ENCODE data around the gene UNC45A. TPM values are rescaled to one million over a fixed set of nuclear protein-coding genes. Genes with fewer than 3 reads are reported as not detected.

UNC45A gene
- total RNA-seq, result 10 to 100 TPM; 39.0 to 58.1 (median 51.5) TPM
- total RNA-seq (2013), result 41.2 TPM

- H3K27ac ChIP-seq (ENCODE audit: low read length), result peak within 1 kb of the TSS; percentile 69
- peak within 1 kb of the TSS; percentile 89 to 91 for H3K27ac Mint-ChIP-seq
- H3K4me3 Mint-ChIP-seq, result peak within 1 kb of the TSS; percentile 93
- TF ChIP-seq CTCF (IDR thresholded peaks at IDR 0.05), result no peak
- H3K9me3 ChIP-seq (ENCODE audit: control insufficient read depth, insufficient read depth, low read length), result no peaks in the 10 kb centered on the region
- intact Hi-C loops (cut with micrococcal nuclease), result loop anchor here (2.0 kb wide), 3 partner anchors 20 to 286 kb away; partner anchors contain the start of genes BLM and RCCD1
- H3K27me3 ChIP-seq (ENCODE audit: control insufficient read depth, insufficient read depth, low read length), result no peaks in the 10 kb centered on the region
- peaks cover 45 to 53% of the 10 kb centered on the region in 2 donors for H3K4me1 Mint-ChIP-seq
- under 1% methylated on average over 65 of the region's 65 CpGs for WGBS (ENCODE audit: insufficient coverage)
- H3K27me3 Mint-ChIP-seq (ENCODE audit: low read depth in 2 of 2), result no peaks in the 10 kb centered on the region
- H3K9me3 Mint-ChIP-seq, result no peaks in the 10 kb centered on the region
- ATAC-seq, result peak; percentile 66 to 86 (median 75)
- H3K4me1 ChIP-seq (ENCODE audit: control insufficient read depth, insufficient read depth, low read length), result peaks cover 50% of the 10 kb centered on the region
- peaks cover 11% of the 10 kb centered on the region for H3K36me3 ChIP-seq (ENCODE audit: control insufficient read depth, insufficient read depth, low read length)
- peak within 1 kb of the TSS; percentile 67 for H3K4me3 ChIP-seq (ENCODE audit: low read length)
- peak; percentile 87 to 97 for DNase-seq
- no peaks in the 10 kb centered on the region for H3K36me3 Mint-ChIP-seq
Measured at GRCh38 chr15:90934949-90935751, at the start of gene UNC45A. Gene UNC45A, plus strand, starts transcription at chr15:90935285. Its CDS starts 40 bp downstream, at chr15:90935325.

- WGBS (ENCODE audit: insufficient coverage), result 20% methylated on average over 23 of the region's 23 CpGs
- Histone ChIP-seq H3K36me3 (ENCODE audit: control insufficient read depth, insufficient read depth, low read length) (peaks cover 40% of the 10 kb centered on the region), H3K27ac (ENCODE audit: low read length) (peak overlapping the region; percentile 61), H3K9me3 (ENCODE audit: control insufficient read depth, insufficient read depth, low read length) (no peaks in the 10 kb centered on the region), H3K4me3 (ENCODE audit: low read length) (peak overlapping the region; percentile 52), H3K4me1 (ENCODE audit: control insufficient read depth, insufficient read depth, low read length) (peaks cover 63% of the 10 kb centered on the region), H3K27me3 (ENCODE audit: control insufficient read depth, insufficient read depth, low read length) (no peaks in the 10 kb centered on the region)
- no peaks in the 10 kb centered on the region for H3K9me3 Mint-ChIP-seq
- ATAC-seq (peak; percentile 65 to 76 (median 65)), DNase-seq (peak; percentile 80 to 85)
- peaks cover 17 to 40% of the 10 kb centered on the region in 2 donors for H3K4me1 Mint-ChIP-seq
- H3K36me3 Mint-ChIP-seq, result no peaks in the 10 kb centered on the region
- H3K4me3 Mint-ChIP-seq, result peak overlapping the region; percentile 90
- intact Hi-C loops (cut with micrococcal nuclease), result loop anchor here (1.0 to 5.0 kb wide), 4 partner anchors 68 to 565 kb away; partner anchors contain the start of gene BLM
- H3K27ac Mint-ChIP-seq, result peak overlapping the region; percentile 85 to 86
- TF ChIP-seq CTCF (IDR thresholded peaks at IDR 0.05), result peak; percentile 99
- H3K27me3 Mint-ChIP-seq (ENCODE audit: low read depth in 2 of 2), result no peaks in the 10 kb centered on the region
Measured at GRCh38 chr15:90885432-90886290, 49.4 kb upstream of the UNC45A start.

- peaks cover 40% of the 10 kb centered on the region for H3K36me3 ChIP-seq (ENCODE audit: control insufficient read depth, insufficient read depth, low read length)
- no peak for DNase-seq
- no peaks in the 10 kb centered on the region for H3K27me3 ChIP-seq (ENCODE audit: control insufficient read depth, insufficient read depth, low read length)
- H3K9me3 Mint-ChIP-seq, result no peaks in the 10 kb centered on the region
- 82% methylated on average over 3 of the region's 5 CpGs for WGBS (ENCODE audit: insufficient coverage)
- peaks cover 63% of the 10 kb centered on the region for H3K4me1 ChIP-seq (ENCODE audit: control insufficient read depth, insufficient read depth, low read length)
- H3K4me1 Mint-ChIP-seq, result peaks cover 17 to 40% of the 10 kb centered on the region in 2 donors
- intact Hi-C loops (cut with micrococcal nuclease), result loop anchor here (1.0 to 5.0 kb wide), 2 partner anchors 69 to 169 kb away; partner anchors contain the start of gene BLM
- H3K36me3 Mint-ChIP-seq, result no peaks in the 10 kb centered on the region
- peak overlapping the region; percentile 85 to 86 for H3K27ac Mint-ChIP-seq
- H3K9me3 ChIP-seq (ENCODE audit: control insufficient read depth, insufficient read depth, low read length), result no peaks in the 10 kb centered on the region
- no peaks in the 10 kb centered on the region for H3K27me3 Mint-ChIP-seq (ENCODE audit: low read depth in 2 of 2)
- peak; percentile 58 for TF ChIP-seq CTCF (IDR thresholded peaks at IDR 0.05)
- ATAC-seq, result no peak
- no peak overlapping the region for H3K4me3 ChIP-seq (ENCODE audit: low read length)
- peak overlapping the region; percentile 90 for H3K4me3 Mint-ChIP-seq
- H3K27ac ChIP-seq (ENCODE audit: low read length), result no peak overlapping the region
Measured at GRCh38 chr15:90886291-90886614, 48.8 kb upstream of the UNC45A start.
